Astrocyte of the cerebellum (primary cell): ENCODE measurements around the gene LUZP1.
A peak's percentile ranks its signal among the peaks of the same experiment; 100 is the strongest.

ENCODE experiments used
- DNase-seq: peaks from one replicate; pipeline ENCODE4 v3.0.0-alpha.2; 2011; ENCODE audit warnings: low read depth
- H3K4me3 ChIP-seq: 2 replicates; pipeline ENCODE4 v1.5.1; 2011; ENCODE audit warnings: mild to moderate bottlenecking, low read depth, low read length, moderate library complexity
- CTCF ChIP-seq: IDR thresholded peaks from 2 replicates; pipeline ENCODE4 v1.5.1; 2012; ENCODE audit warnings: low read length, low read depth, moderate library complexity, mild to moderate bottlenecking; ENCODE audit errors: missing control alignments
- in situ Hi-C: cut with HindIII; loops from 2 replicates; pipeline ENCODE4 v1.10.0; 2017; ENCODE audit warnings: low sequenced_read_pairs

The LUZP1 gene

GRCh38 chr1:23050201-23050600 lies 118.5 kb downstream of the LUZP1 start:
- in situ Hi-C loops: no loop called here
- no peak for TF ChIP-seq CTCF
- DNase-seq: no peak
- H3K4me3 ChIP-seq: no peak overlapping the region

GRCh38 chr1:23044035-23044434 lies 124.6 kb downstream of the LUZP1 start:
- no peak overlapping the region for H3K4me3 ChIP-seq
- in situ Hi-C loops: loop anchor here (5.0 kb wide), 1 partner anchor 62 kb away; no protein-coding TSS in a partner anchor
- no peak for DNase-seq
- no peak for TF ChIP-seq CTCF

GRCh38 chr1:23040509-23040908 lies 128.1 kb downstream of the LUZP1 start:
- in situ Hi-C loops: loop anchor here (5.0 kb wide), 1 partner anchor 58 kb away; no protein-coding TSS in a partner anchor
- no peak for TF ChIP-seq CTCF
- DNase-seq: no peak
- no peak overlapping the region for H3K4me3 ChIP-seq

GRCh38 chr1:23039308-23039826 lies 129.3 kb downstream of the LUZP1 start:
- TF ChIP-seq CTCF: no peak
- in situ Hi-C loops: no loop called here
- DNase-seq: no peak
- no peak overlapping the region for H3K4me3 ChIP-seq

- H3K4me3 ChIP-seq: no peak overlapping the region
- no peak for TF ChIP-seq CTCF
- in situ Hi-C loops: no loop called here
- DNase-seq: no peak
Measured at GRCh38 chr1:23037081-23037740, 131.4 kb downstream of the LUZP1 start.

GRCh38 chr1:23035823-23036452 lies 132.7 kb downstream of the LUZP1 start:
- TF ChIP-seq CTCF: no peak
- no peak overlapping the region for H3K4me3 ChIP-seq
- peak; percentile 50 for DNase-seq
- in situ Hi-C loops: no loop called here
